ENCODE measurements around the gene GPRIN2.
"Not testable (repeated sequence)": the region's sequence is repeated elsewhere in the genome, so short reads cannot be mapped to it uniquely, and the experiment has no call there.

Gene GPRIN2

DNA sequence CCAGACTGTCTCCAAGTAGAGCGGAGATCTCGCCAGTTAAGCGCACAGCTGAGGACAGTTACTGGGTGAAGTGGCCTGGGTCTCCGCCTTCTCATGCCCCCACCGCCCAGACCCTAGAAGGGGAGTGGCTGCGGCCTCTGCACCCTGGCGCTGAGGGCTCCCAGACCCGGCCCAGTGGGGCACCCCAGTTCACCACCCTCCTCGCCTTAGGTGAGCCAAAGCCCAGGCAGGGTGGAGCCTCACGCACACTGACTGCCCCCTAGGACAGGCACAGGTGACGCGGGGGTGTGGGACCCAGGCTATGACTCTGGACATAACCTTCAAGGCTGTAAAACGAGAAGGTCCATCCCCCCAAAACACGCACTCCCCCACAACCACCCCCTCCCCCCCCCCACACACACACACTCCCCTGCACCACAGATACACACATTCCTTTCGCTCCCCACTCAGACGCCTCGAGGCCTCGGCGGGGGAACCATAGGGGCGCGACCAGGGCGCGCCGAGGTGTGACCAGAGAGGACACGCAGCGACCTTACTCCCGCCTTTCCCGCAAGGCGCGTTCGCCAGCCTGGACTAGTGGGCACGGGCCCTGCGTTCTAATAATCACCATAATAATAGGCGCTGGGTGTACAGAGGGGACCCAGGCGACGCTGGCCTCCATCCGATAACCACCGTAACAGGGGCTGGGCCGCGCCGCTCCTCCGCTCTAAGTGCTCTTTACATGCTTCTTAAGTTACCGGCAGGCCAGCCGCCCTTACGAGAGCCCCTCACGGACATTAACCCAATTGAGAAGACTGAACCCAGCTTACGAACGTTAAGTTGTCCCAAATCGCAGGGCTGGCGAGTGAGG lies 21.4 kb upstream of the GPRIN2 start:
- H3K27me3 Mint-ChIP-seq, H3K27ac Mint-ChIP-seq, H3K9me3 Mint-ChIP-seq, H3K4me3 Mint-ChIP-seq, H3K4me1 Mint-ChIP-seq, H3K36me3 Mint-ChIP-seq: not testable (repeated sequence)

DNA sequence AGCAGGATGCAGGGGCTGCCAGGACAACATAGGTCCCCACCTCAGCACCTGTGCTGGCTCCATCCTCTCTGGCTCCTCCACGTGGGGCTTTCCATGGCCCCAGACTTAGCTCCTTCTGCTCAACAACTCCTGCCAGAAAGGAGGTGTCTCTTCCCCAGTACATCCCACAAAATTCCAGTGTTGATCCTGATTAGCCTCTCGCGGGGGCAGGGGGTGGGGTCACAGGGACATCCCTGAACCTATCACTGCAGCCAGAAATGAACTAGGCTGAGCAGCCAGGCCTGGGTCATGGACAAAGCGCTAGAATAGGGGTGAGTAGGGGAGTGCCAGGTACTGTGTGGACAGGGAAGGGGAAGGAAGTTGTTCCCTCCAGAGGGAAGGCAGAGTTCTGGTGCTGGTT lies 17.4 kb upstream of the GPRIN2 start:
- H3K27me3 Mint-ChIP-seq, H3K36me3 Mint-ChIP-seq: not testable (repeated sequence)

DNA sequence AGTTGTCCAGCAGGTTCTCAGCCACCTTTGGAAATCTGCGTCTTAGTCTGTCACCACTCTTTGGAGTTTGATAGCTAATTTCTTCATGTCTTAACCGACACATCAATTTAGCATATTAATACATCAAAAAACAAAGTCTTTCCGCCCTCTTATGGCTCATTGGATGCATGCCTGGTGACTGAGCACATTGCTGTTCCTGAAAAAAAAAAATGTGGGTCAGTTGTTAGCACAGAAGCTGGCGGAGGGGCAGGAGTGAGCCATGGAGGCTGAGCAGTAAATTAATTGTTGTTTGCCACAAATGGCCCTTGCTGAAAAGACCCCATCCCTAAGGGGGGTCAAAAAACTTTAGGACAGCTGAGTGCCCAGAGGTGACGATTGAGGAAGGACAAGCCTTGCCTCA lies 16.9 kb upstream of the GPRIN2 start:
- H3K9me3 Mint-ChIP-seq, H3K27ac Mint-ChIP-seq, H3K4me1 Mint-ChIP-seq, H3K36me3 Mint-ChIP-seq, H3K27me3 Mint-ChIP-seq, H3K4me3 Mint-ChIP-seq: not testable (repeated sequence)

More for the DNA sequence above, 17.4 kb upstream of the GPRIN2 start:
- not testable (repeated sequence) for H3K9me3 Mint-ChIP-seq, H3K4me3 Mint-ChIP-seq, H3K4me1 Mint-ChIP-seq, H3K27ac Mint-ChIP-seq

DNA sequence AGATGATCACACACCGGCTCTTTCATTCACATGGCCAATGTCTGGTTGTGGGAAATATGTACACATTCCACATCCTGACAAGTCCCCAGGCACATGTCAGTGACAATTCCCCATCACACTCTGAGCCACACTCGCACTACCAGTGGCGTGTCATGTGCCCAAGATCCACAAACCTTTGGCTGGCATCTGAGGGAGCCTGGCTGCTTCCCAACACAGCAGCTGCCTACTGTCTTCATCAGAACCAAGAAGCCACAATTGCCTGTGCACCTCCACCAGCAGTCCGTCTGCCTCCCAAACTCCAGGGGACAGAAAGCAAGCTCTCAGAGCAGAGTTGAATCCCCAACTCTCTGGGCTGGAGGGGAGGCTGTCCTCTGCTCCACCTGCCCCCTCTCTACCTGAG lies 16.3 kb upstream of the GPRIN2 start:
- not testable (repeated sequence) for H3K4me3 Mint-ChIP-seq, H3K36me3 Mint-ChIP-seq, H3K27me3 Mint-ChIP-seq, H3K4me1 Mint-ChIP-seq, H3K27ac Mint-ChIP-seq, H3K9me3 Mint-ChIP-seq

DNA sequence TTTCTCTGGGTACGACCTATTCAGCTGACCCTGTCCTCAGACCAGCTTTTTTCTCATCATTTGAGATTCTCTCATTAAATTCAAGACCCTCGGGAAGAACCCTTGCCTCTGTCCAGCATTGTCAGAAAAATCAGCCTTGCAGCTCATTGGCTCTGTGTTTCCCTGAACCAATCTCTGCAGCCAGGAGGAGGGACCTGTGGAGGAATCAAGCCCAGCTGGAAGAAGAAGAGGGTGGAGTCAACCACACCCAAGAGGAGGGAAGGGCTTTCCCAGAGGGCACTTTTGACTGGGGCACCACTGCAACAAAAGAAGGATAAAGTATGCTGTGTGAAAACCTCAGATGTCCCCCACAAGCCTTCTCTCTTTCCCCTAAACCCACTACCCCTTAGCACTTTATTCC lies 14.2 kb upstream of the GPRIN2 start:
- H3K4me3 Mint-ChIP-seq, H3K27me3 Mint-ChIP-seq, H3K9me3 Mint-ChIP-seq, H3K27ac Mint-ChIP-seq, H3K36me3 Mint-ChIP-seq, H3K4me1 Mint-ChIP-seq: not testable (repeated sequence)

DNA sequence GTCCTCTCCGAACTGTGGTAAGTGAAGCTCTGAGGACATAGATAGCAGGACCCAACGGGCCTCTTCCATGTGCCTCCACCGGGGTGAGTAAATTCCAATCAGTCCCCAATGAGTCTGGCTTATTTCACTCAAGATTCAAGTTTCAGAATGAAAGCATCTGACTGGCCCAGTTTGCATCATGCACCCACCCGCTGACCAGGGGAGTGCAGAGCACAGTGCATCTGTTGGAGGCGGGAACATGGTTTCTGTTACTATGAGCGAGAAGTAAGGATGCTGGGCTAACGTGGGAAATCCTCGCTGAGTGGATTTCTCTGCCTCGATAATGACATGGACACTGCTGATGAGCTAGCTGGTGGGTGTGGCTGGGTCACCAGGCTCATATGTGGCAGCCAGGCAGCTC lies 10.7 kb upstream of the GPRIN2 start:
- H3K27me3 Mint-ChIP-seq, H3K9me3 Mint-ChIP-seq, H3K36me3 Mint-ChIP-seq, H3K4me3 Mint-ChIP-seq, H3K27ac Mint-ChIP-seq, H3K4me1 Mint-ChIP-seq: not testable (repeated sequence)

DNA sequence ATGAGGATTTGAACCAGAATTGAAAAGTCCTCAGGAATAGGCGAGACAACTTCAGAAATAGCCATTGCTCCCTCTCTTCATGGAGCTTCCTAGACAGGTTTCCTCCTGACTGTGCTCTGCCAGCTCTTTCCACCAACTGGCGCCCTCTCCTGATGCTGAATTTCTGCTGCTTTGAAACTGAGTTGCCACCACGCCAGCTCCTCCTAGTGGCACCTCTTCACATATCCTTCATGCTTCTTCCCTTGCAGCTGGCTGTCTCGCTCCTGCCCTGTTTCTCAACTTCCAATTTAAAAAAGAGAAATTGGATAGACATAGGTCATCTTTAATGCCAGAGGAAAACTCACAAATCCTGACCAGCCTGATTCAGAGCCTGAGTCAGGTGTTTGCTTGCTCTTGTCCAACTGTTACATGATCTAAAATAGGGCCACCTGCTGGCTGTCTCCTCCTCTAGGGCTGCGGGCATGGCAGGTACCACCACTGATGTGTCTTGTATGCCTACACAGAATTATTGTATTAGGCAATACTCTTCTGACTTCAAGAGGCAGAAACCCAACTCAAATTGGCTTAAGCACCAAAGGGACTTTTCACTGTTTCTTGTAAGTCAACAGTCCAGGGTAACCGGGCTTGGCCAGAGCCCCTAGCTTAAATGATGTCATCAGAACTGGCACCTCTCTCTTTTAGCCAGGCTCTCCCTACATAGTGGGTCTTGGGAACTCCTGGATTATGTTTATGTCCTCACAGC lies 9.3 kb upstream of the GPRIN2 start:
- H3K9me3 Mint-ChIP-seq, H3K4me3 Mint-ChIP-seq, H3K27ac Mint-ChIP-seq, H3K4me1 Mint-ChIP-seq, H3K27me3 Mint-ChIP-seq, H3K36me3 Mint-ChIP-seq: not testable (repeated sequence)

DNA sequence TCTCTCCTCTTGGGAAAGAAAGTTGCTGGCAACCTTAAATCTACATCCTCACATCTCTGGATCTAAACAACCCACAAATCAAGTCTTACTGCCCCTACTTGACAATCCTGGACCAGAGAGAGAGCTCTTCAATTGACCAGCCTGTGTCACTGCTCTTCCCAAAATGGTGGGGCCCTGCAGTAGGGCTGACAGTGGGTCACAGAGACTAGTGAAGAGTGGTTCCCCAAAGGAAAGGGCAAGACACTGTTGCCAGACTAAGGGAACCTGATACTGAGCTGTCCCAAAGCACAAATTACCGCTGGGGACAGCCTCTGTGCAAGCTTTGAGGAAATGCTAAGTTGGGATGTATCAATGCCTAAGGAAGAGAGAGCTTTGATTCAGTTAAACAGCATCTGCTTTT lies 4.5 kb upstream of the GPRIN2 start:
- no peak overlapping the region for H3K4me3 Mint-ChIP-seq
- peaks cover 8% of the 10 kb centered on the region for H3K27me3 Mint-ChIP-seq
- H3K27ac Mint-ChIP-seq: no peak overlapping the region
- peaks cover 9% of the 10 kb centered on the region for H3K4me1 Mint-ChIP-seq
- no peaks in the 10 kb centered on the region for H3K36me3 Mint-ChIP-seq
- H3K9me3 Mint-ChIP-seq: no peaks in the 10 kb centered on the region

DNA sequence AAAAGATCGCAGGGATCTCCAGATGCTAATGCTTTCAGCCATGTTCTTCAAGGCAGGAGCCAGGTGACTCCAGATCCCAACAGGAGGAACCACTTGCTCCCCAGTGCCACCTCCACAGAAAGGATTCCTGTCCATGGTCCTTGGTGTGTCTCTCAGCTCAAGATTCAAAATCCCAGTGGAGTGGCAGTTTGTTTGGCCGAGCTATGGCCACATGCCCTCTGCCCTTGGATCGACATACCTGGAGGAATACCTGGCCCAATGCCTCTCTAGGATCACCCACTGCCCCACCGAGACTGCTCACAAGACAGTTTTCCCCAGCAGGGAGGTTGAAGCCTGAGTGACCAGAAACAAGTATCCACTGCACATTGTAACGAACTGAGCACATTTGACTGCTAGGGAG lies 3.9 kb upstream of the GPRIN2 start:
- Mint-ChIP-seq H3K36me3 (no peaks in the 10 kb centered on the region), H3K9me3 (no peaks in the 10 kb centered on the region), H3K4me3 (no peak overlapping the region), H3K4me1 (peaks cover 9% of the 10 kb centered on the region), H3K27me3 (peaks cover 11% of the 10 kb centered on the region), H3K27ac (no peak overlapping the region)

DNA sequence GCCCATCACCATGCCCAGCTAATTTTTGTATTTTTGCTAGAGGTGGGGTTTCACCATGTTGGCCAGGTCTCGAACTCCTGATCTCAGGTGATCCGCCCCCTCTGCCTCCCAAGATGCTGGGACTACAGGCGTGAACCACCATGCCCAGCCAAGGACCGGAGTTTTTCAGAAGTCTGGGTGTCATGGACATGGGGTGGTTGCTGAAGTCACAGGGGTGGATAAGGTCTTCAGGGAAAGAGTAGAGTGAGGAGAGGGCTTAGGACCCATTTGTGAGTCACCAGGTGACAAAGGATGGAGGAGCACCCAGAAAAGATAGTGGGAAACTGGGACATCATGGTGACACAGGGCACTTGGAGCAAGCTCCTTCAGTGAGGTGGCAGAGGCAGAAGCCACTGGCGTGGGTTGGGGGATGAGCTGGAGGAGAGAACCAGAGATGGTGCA lies 2.8 kb upstream of the GPRIN2 start:
- H3K4me1 Mint-ChIP-seq: peaks cover 9% of the 10 kb centered on the region
- peaks cover 11% of the 10 kb centered on the region for H3K27me3 Mint-ChIP-seq
- no peaks in the 10 kb centered on the region for H3K9me3 Mint-ChIP-seq
- H3K36me3 Mint-ChIP-seq: no peaks in the 10 kb centered on the region
- no peak overlapping the region for H3K27ac Mint-ChIP-seq
- H3K4me3 Mint-ChIP-seq: no peak overlapping the region

DNA sequence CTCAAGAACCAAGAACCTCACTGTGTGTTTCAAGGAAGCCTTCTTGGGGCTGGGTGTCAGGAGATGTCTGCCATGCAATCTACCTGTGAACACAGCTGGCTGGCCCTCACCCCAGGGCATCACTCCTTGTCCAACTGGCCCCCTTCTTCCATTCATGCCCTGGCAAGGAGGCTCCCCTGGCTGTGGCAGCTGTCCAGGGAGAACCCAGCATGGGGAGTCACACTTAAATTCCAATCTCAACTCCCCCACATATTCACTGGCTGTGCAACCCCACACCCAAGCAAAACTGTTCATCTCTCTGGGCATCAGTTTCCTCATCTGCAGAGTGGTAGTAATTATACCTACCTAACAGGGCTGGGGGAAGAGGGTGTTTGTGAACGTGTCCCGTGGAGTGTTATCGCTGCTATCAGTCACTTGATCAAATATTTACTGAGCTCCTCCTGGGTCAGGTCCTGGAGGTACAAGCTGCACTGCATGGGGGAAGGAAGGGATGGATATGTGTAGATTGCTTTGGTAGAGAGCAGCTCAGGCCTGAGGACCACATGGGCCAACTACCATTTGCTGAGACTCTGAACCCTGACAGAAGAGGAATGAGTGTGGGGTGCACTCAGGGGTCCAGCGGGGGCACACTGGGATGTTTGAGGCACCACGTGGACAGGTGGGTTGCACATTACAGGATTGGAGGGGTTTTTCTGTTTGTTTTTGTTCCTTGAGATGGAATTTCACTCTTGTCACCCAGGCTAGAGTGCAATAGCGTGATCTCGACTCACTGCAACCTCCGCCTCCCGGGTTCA lies 2.1 kb upstream of the GPRIN2 start:
- peaks cover 9% of the 10 kb centered on the region for H3K4me1 Mint-ChIP-seq

DNA sequence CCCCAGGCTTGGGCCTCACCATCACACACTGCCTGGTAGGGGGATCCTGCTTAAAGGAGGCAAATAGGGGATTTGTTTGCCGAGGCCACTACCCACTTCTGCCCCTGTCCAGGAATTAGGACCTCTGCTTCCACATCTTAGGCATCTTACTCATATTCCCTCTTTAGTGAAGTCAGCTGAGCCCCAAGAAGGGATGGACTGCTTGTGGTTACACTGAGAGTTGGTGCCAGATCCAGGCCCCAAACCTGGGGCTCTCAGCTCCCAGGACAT lies 1.6 kb upstream of the GPRIN2 start:
- H3K9me3 Mint-ChIP-seq: no peaks in the 10 kb centered on the region
- H3K4me1 Mint-ChIP-seq: peaks cover 9% of the 10 kb centered on the region
- no peak overlapping the region for H3K27ac Mint-ChIP-seq
- no peaks in the 10 kb centered on the region for H3K36me3 Mint-ChIP-seq
- H3K4me3 Mint-ChIP-seq: peak overlapping the region; percentile 24
- H3K27me3 Mint-ChIP-seq: peaks cover 11% of the 10 kb centered on the region

More for the DNA sequence above, 2.1 kb upstream of the GPRIN2 start:
- Mint-ChIP-seq H3K27ac (no peak overlapping the region), H3K9me3 (no peaks in the 10 kb centered on the region), H3K27me3 (peaks cover 11% of the 10 kb centered on the region), H3K36me3 (no peaks in the 10 kb centered on the region), H3K4me3 (peak overlapping the region; percentile 24)

DNA sequence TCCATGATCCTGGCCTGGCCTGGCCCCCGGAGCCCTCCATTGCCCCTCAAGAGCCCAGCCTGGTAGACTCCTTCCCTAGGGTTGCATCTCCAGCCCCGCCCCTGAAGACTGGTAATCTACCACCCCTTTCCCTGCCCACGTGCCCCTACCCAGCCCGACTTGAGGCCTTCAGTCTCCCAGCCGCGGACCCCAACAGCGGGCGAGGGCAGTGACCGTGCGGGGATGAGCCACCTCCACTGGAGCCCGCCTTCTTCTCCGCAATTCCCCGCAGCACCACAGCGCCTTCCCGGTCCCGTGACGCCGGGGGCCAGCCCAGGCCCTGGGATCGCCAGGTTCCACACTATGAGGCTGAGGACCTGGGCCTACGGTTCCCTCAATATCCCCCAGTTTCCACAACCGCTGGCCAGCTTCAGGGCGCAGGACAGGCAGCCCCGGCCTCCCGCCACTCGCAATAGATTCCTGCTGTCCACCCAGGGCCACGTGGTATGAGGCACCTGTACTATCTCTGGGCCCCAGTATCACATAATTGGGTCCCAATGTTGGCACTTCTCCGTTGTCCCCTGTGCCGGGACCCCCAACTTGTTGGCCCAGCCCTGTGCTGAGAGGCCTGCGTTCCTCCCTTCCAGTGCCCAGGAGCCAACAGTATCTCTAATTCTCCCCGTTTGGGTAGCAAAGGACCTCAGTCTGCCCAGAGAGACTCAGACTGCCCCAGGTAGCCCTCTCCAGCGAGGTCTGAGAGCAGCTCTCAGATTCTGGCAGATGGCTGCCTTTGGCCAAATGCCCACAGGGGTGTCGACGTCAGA lies 1.1 kb upstream of the GPRIN2 start:
- Mint-ChIP-seq H3K9me3 (no peaks in the 10 kb centered on the region), H3K36me3 (no peaks in the 10 kb centered on the region), H3K27ac (no peak overlapping the region), H3K4me3 (peak overlapping the region; percentile 70), H3K27me3 (peaks cover 11% of the 10 kb centered on the region), H3K4me1 (peaks cover 9% of the 10 kb centered on the region)

DNA sequence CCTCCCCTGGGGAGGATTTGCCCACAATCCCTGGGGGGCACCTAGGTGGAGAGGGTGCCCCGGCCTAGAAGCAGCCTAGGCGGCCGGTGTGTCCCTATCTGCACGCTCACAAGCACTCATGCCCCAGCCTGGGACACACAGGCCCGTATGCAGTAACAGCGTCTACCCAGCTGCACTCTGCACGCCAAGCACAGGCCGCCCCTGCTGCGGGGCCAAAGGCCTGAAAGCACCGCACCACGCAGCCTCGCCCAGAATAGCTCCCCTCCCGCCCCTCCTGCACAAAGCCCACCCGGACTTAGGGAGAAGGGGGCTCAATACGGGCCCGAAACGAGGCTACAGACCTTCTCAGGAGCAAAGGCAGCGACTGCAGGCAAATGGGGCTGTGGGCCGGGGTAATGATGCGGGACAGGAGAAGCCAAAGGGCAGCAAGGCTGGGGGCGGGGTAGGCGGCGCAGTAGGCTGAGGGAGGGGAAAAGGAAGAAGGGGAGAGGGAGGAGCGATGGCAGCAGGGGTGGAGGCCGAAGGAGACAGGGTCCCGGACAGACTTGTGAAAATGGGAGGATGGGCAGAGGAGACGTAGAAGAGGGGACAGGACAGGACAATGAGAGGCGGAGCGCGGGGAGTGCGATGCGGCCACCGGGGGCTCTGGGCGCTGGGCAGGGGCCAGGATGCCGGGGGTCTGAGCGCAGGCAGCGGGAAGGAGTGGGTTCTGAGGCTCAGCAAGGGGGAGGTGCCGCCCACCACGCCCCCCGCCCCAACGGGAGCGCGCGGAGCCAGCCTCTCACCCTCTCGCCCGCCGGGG lies 544 bp downstream of the GPRIN2 start:
- peak overlapping the region; percentile 30 for H3K4me3 Mint-ChIP-seq
- H3K4me1 Mint-ChIP-seq: peaks cover 9% of the 10 kb centered on the region
- no peaks in the 10 kb centered on the region for H3K9me3 Mint-ChIP-seq
- peaks cover 11% of the 10 kb centered on the region for H3K27me3 Mint-ChIP-seq
- H3K27ac Mint-ChIP-seq: no peak overlapping the region
- H3K36me3 Mint-ChIP-seq: no peaks in the 10 kb centered on the region

DNA sequence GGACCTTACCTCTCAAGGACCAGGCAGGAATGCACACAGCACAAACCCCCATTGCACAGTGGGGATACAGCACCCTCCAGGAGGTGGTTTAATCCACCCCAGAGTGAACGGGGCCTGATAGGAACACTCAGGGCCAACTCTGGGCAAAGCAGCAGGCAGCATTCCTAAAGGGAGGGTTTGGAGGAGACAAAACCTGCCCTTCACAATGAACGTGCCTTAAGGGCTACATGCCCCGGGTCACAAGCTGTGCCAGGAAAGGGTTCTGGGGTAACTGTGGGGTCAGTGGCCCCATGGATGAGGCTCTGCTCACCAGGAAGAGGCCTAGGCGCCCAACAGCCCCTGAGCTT lies 1.1 kb downstream of the GPRIN2 start:
- Mint-ChIP-seq H3K9me3 (no peaks in the 10 kb centered on the region), H3K4me1 (peaks cover 9% of the 10 kb centered on the region), H3K36me3 (no peaks in the 10 kb centered on the region)

More for the DNA sequence above, 1.1 kb downstream of the GPRIN2 start:
- Mint-ChIP-seq H3K27ac (no peak overlapping the region), H3K4me3 (no peak overlapping the region), H3K27me3 (peaks cover 11% of the 10 kb centered on the region)

Data from activated naive CD4-positive, alpha-beta T cell treated with anti-CD3 and anti-CD28 coated beads, Interleukin-2, amount 50 U/mL, for 24 hours (primary cell).